Measurements from ENCODE around the gene RNF182. TPM values are rescaled to one million over a fixed set of nuclear protein-coding genes. Genes with fewer than 3 reads are reported as not detected.

Gene RNF182
- total and polyA plus RNA-seq, 9 of the 15 experiments (the other 6 are each of a cell fraction or from before 2014, with no cell fraction given) = 12.8 to 22.8 (median 17.5) TPM

DNA sequence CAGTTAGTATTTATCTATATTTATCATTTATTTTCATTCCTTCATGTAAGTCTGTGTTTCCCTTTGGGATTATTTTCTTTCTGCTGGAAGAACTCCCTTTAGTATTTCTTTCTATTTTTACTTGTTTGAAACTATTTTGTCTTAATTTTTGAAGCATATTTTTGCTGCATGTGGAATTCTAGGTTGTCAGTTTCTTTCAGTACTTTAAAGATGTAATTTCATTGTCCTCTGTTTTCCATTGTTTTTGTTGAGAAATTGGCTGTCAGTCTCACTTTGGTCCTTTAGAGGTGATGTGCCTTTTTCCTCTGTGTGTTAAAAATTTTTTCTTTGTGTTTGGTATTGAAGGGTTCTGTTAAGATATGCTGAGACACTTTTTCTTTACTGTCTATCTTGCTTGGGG is 17.1 kb downstream of the RNF182 start (continued):
- TF ChIP-seq, protein P1, sequence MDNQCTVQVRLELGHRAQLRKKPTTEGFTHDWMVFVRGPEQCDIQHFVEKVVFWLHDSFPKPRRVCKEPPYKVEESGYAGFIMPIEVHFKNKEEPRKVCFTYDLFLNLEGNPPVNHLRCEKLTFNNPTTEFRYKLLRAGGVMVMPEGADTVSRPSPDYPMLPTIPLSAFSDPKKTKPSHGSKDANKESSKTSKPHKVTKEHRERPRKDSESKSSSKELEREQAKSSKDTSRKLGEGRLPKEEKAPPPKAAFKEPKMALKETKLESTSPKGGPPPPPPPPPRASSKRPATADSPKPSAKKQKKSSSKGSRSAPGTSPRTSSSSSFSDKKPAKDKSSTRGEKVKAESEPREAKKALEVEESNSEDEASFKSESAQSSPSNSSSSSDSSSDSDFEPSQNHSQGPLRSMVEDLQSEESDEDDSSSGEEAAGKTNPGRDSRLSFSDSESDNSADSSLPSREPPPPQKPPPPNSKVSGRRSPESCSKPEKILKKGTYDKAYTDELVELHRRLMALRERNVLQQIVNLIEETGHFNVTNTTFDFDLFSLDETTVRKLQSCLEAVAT (IDR thresholded peaks at IDR 0.05) = 0 out of 4 replicates have a peak, but pooled peaks of 1 of the 2 experiments have one; percentile 55
- TF ChIP-seq ZNF592 (IDR thresholded peaks at IDR 0.05) (no peak), ZNF77 (CRISPR knock-in tag; IDR thresholded peaks at IDR 0.05) (no peak), HDAC2 (IDR thresholded peaks at IDR 0.05) (no peak), ZNF232 (CRISPR knock-in tag; IDR thresholded peaks at IDR 0.05) (no peak), ZNF589 (CRISPR knock-in tag; IDR thresholded peaks at IDR 0.05; ENCODE audit: low read depth) (no peak), NCOR1 (IDR thresholded peaks at IDR 0.05) (peak; percentile 8; the same call in 1 of the 2 replicates), PKNOX1 (IDR thresholded peaks at IDR 0.05) (peak; percentile 58; the same call in 1 of the 2 replicates), THAP7 (CRISPR knock-in tag; IDR thresholded peaks at IDR 0.05) (no peak), CBX1 (IDR thresholded peaks at IDR 0.05; ENCODE audit: low read depth) (peak; percentile 87), EP400 (IDR thresholded peaks at IDR 0.05) (no peak), NONO (IDR thresholded peaks at IDR 0.05; ENCODE audit: low read depth in 2 of 2, low read length in 1 of 2) (no peak), THRB (CRISPR knock-in tag; conservative IDR thresholded peaks at IDR 0.05) (no peak), SMARCA5 (IDR thresholded peaks at IDR 0.05) (0 out of 2 replicates have a peak, but pooled peaks have one; percentile 40), SPI1 (IDR thresholded peaks at IDR 0.05; ENCODE audit: borderline replicate concordance, low read depth, low read length) (no peak), CC2D1A (IDR thresholded peaks at IDR 0.05) (peak; percentile 57; the same call in 1 of the 2 replicates), MCM7 (IDR thresholded peaks at IDR 0.05) (no peak)
